ENCODE measurements around the gene SH3GL1. TPM values are rescaled to one million over a fixed set of nuclear protein-coding genes. Genes with fewer than 3 reads are reported as not detected.

SH3GL1 gene
- polyA plus RNA-seq, 1 donor (not counting 4 experiments of a cell fraction or from before 2014, with no cell fraction given), result 47.4 TPM

GRCh38 chr19:4389064-4389375 is 11.3 kb downstream of the SH3GL1 start:
- Histone ChIP-seq H3K4me1 (ENCODE audit: control insufficient read depth, extremely low read depth, insufficient read depth, low read length) (peaks cover 34% of the 10 kb centered on the region), H3K4me3 (ENCODE audit: control insufficient read depth in 2 of 3, extremely low read depth in 1 of 3, insufficient read depth in 2 of 3, low read depth in 1 of 3, low read length in 3 of 3) (no peak overlapping the region), H3K27ac (ENCODE audit: control insufficient read depth, insufficient read depth, low read length) (no peak overlapping the region), H3K79me2 (ENCODE audit: control insufficient read depth, insufficient read depth, low read length) (peaks cover 95% of the 10 kb centered on the region), H3K36me3 (ENCODE audit: control insufficient read depth in 2 of 2, extremely low read depth in 1 of 2, insufficient read depth in 2 of 2, low read length in 2 of 2) (peaks cover 6 to 12% of the 10 kb centered on the region in 2 experiments), H2AFZ (ENCODE audit: control insufficient read depth, low read length) (no peak overlapping the region), H4K20me1 (ENCODE audit: control insufficient read depth, extremely low read depth, insufficient read depth, low read length) (peaks cover 13% of the 10 kb centered on the region), H3K9me3 (ENCODE audit: control insufficient read depth, low read depth, low read length) (no peaks in the 10 kb centered on the region), H3K9ac (ENCODE audit: control insufficient read depth, extremely low read depth, insufficient read depth, low read length) (no peak overlapping the region), H3K27me3 (ENCODE audit: control insufficient read depth, extremely low read depth, insufficient read depth, low read length) (no peaks in the 10 kb centered on the region), H3K4me2 (ENCODE audit: control insufficient read depth, extremely low read depth, insufficient read depth, low read depth, low read length) (no peak overlapping the region), H3K9me1 (ENCODE audit: control insufficient read depth, extremely low read depth, insufficient read depth, low read length) (peaks cover 2% of the 10 kb centered on the region)
- dilution Hi-C loops (cut with MboI; ENCODE audit: extremely low pct_ligation_motif_present, low sequenced_read_pairs), result no loop called here
- no peak for TF ChIP-seq EZH2 (IDR thresholded peaks at IDR 0.05; ENCODE audit: low read length)
- TF ChIP-seq, protein P1, sequence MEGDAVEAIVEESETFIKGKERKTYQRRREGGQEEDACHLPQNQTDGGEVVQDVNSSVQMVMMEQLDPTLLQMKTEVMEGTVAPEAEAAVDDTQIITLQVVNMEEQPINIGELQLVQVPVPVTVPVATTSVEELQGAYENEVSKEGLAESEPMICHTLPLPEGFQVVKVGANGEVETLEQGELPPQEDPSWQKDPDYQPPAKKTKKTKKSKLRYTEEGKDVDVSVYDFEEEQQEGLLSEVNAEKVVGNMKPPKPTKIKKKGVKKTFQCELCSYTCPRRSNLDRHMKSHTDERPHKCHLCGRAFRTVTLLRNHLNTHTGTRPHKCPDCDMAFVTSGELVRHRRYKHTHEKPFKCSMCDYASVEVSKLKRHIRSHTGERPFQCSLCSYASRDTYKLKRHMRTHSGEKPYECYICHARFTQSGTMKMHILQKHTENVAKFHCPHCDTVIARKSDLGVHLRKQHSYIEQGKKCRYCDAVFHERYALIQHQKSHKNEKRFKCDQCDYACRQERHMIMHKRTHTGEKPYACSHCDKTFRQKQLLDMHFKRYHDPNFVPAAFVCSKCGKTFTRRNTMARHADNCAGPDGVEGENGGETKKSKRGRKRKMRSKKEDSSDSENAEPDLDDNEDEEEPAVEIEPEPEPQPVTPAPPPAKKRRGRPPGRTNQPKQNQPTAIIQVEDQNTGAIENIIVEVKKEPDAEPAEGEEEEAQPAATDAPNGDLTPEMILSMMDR (optimal IDR thresholded peaks at IDR 0.05 in 1 of 3, IDR thresholded peaks at IDR 0.05 in 1 of 3, conservative IDR thresholded peaks at IDR 0.05 in 1 of 3; ENCODE audit: extremely low read depth in 1 of 3, insufficient read depth in 2 of 3, low read length in 3 of 3), result no peak
- no peak for FAIRE-seq
- no peak for DNase-seq (ENCODE audit: low read depth, low spot score)

GRCh38 chr19:4388337-4389063 is 11.8 kb downstream of the SH3GL1 start:
- DNase-seq (ENCODE audit: low read depth, low spot score), result no peak
- Histone ChIP-seq H3K9me3 (ENCODE audit: control insufficient read depth, low read depth, low read length) (no peaks in the 10 kb centered on the region), H3K27ac (ENCODE audit: control insufficient read depth, insufficient read depth, low read length) (no peak overlapping the region), H3K9ac (ENCODE audit: control insufficient read depth, extremely low read depth, insufficient read depth, low read length) (no peak overlapping the region), H3K9me1 (ENCODE audit: control insufficient read depth, extremely low read depth, insufficient read depth, low read length) (peaks cover 2% of the 10 kb centered on the region), H3K27me3 (ENCODE audit: control insufficient read depth, extremely low read depth, insufficient read depth, low read length) (no peaks in the 10 kb centered on the region), H3K4me1 (ENCODE audit: control insufficient read depth, extremely low read depth, insufficient read depth, low read length) (peaks cover 34% of the 10 kb centered on the region), H2AFZ (ENCODE audit: control insufficient read depth, low read length) (no peak overlapping the region), H3K4me2 (ENCODE audit: control insufficient read depth, extremely low read depth, insufficient read depth, low read depth, low read length) (no peak overlapping the region), H3K36me3 (ENCODE audit: control insufficient read depth in 2 of 2, extremely low read depth in 1 of 2, insufficient read depth in 2 of 2, low read length in 2 of 2) (peaks cover 8 to 16% of the 10 kb centered on the region in 2 experiments), H3K4me3 (ENCODE audit: control insufficient read depth in 2 of 3, extremely low read depth in 1 of 3, insufficient read depth in 2 of 3, low read depth in 1 of 3, low read length in 3 of 3) (no peak overlapping the region), H3K79me2 (ENCODE audit: control insufficient read depth, insufficient read depth, low read length) (peaks cover 95% of the 10 kb centered on the region), H4K20me1 (ENCODE audit: control insufficient read depth, extremely low read depth, insufficient read depth, low read length) (peaks cover 13% of the 10 kb centered on the region)
- dilution Hi-C loops (cut with MboI; ENCODE audit: extremely low pct_ligation_motif_present, low sequenced_read_pairs), result no loop called here
- FAIRE-seq, result no peak
- TF ChIP-seq EZH2 (IDR thresholded peaks at IDR 0.05; ENCODE audit: low read length), result no peak
- TF ChIP-seq, protein P1 (optimal IDR thresholded peaks at IDR 0.05 in 1 of 3, IDR thresholded peaks at IDR 0.05 in 1 of 3, conservative IDR thresholded peaks at IDR 0.05 in 1 of 3; ENCODE audit: extremely low read depth in 1 of 3, insufficient read depth in 2 of 3, low read length in 3 of 3), result no peak

All from keratinocyte (primary cell).